Nephron (organoid): ENCODE results near the gene GGA3.
A peak's percentile ranks its signal among the peaks of the same experiment; 100 is the strongest.

ENCODE experiments used
- H3K27ac Mint-ChIP-seq, 3 experiments: 2 replicates each; pipeline ENCODE4 v1.8.0; 2020; ENCODE audit warnings: mixed read lengths in 3 of 3, mild to moderate bottlenecking in 2 of 3, moderate library complexity in 1 of 3
- H3K27me3 Mint-ChIP-seq: 2 replicates; pipeline ENCODE4 v1.8.0; 2021; ENCODE audit warnings: low read depth, mild to moderate bottlenecking, moderate library complexity, mixed read lengths
- H3K36me3 Mint-ChIP-seq: 2 replicates; pipeline ENCODE4 v1.8.0; 2020; ENCODE audit warnings: low read depth, mixed read lengths
- H3K4me1 Mint-ChIP-seq: 2 replicates; pipeline ENCODE4 v1.8.0; 2020; ENCODE audit warnings: mixed read lengths
- H3K4me3 Mint-ChIP-seq, 3 experiments: 2 replicates each; pipeline ENCODE4 v1.8.0; 2020; ENCODE audit warnings: mild to moderate bottlenecking in 3 of 3, mixed read lengths in 3 of 3, moderate library complexity in 2 of 3
- H3K9me3 Mint-ChIP-seq: 2 replicates; pipeline ENCODE4 v1.8.0; 2020; ENCODE audit warnings: mixed read lengths
- CTCF ChIP-seq, 3 experiments: fragments of 200-600 bp; sonication (generic); IDR thresholded peaks; one replicate each; pipeline ENCODE4 v1.5.0; 2021; ENCODE audit warnings: antibody characterized with exemption in 3 of 3; ENCODE audit not compliant: unreplicated experiment in 3 of 3

GGA3 gene

DNA sequence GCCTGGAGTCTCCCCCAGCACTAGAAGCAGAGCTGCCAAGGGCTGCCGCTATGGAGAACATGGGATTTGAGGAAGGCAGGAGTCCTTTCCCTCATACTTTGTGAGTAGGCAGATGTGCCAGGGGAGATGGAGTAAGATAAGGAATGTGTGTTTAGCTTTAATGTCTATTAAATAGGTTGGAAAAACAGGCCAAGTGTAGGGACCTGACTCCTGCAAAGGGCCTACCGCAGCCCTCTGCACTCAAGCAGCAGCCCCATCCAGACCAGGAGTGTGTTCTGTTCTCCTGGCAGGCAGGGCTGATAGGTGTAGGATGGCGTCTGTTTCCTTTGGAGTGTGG is 11.4 kb upstream of the GGA3 start:
- Mint-ChIP-seq H3K9me3 (no peaks in the 10 kb centered on the region), H3K4me1 (peaks cover 23% of the 10 kb centered on the region), H3K27ac (peak overlapping the region in 1 of 3 experiments; percentile 30), H3K4me3 (peak overlapping the region; percentile 72 to 79 (median 79)), H3K27me3 (peaks cover 6% of the 10 kb centered on the region), H3K36me3 (no peaks in the 10 kb centered on the region)
- TF ChIP-seq CTCF (IDR thresholded peaks at IDR 0.05; ENCODE audit: unreplicated experiment in 3 of 3), result no peak

- Mint-ChIP-seq H3K4me1 (peaks cover 23% of the 10 kb centered on the region), H3K4me3 (peak overlapping the region; percentile 73 to 84 (median 79)), H3K27ac (peak overlapping the region in 1 of 3 experiments; percentile 30), H3K9me3 (no peaks in the 10 kb centered on the region), H3K36me3 (peaks cover under 1% of the 10 kb centered on the region), H3K27me3 (peaks cover 7% of the 10 kb centered on the region)
- TF ChIP-seq CTCF (IDR thresholded peaks at IDR 0.05; ENCODE audit: unreplicated experiment in 3 of 3), result no peak
Observed at GRCh38 chr17:75271955-75272847, 10.8 kb upstream of the GGA3 start.

GRCh38 chr17:75271233-75271954 is 10.0 kb upstream of the GGA3 start:
- peaks cover 6% of the 10 kb centered on the region for H3K36me3 Mint-ChIP-seq
- H3K4me1 Mint-ChIP-seq, result peaks cover 28% of the 10 kb centered on the region
- no peak overlapping the region for H3K27ac Mint-ChIP-seq
- no peaks in the 10 kb centered on the region for H3K9me3 Mint-ChIP-seq
- peak; percentile 71 to 80 (median 78) for TF ChIP-seq CTCF (IDR thresholded peaks at IDR 0.05; ENCODE audit: unreplicated experiment in 3 of 3)
- H3K4me3 Mint-ChIP-seq, result peak overlapping the region; percentile 73 to 84 (median 79)
- peaks cover 7% of the 10 kb centered on the region for H3K27me3 Mint-ChIP-seq

DNA sequence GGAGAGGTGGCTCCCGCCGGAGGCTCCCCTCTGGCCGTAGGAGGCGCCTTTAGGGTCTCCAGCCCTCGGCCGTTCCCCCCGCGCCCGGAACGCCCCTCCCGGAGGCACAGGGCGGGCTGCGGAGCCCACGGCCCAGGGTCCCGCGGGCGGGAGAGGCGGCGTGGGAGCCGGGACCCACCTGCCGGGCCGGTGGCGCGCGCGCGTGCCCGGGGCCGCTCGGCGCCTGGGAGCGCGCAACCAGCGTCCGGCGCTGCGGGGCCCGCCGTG is 9.5 kb upstream of the GGA3 start, which contains the start of gene MIF4GD:
Gene MIF4GD (minus strand): TSS at position 266 of the 267 bp plus-strand sequence. CDS start 1,036 bp downstream, outside the sequence.
- Mint-ChIP-seq H3K36me3 (peaks cover 9% of the 10 kb centered on the region), H3K27me3 (peaks cover 7% of the 10 kb centered on the region), H3K27ac (peak within 1 kb of the TSS in 2 of 3 experiments; percentile 79 to 83), H3K9me3 (no peaks in the 10 kb centered on the region), H3K4me3 (peak within 1 kb of the TSS; percentile 86 to 93 (median 92)), H3K4me1 (peaks cover 28% of the 10 kb centered on the region)
- no peak for TF ChIP-seq CTCF (IDR thresholded peaks at IDR 0.05; ENCODE audit: unreplicated experiment in 3 of 3)

- Mint-ChIP-seq H3K9me3 (no peaks in the 10 kb centered on the region), H3K27me3 (peaks cover 7% of the 10 kb centered on the region), H3K36me3 (peaks cover 12% of the 10 kb centered on the region), H3K4me1 (peaks cover 28% of the 10 kb centered on the region), H3K27ac (peak overlapping the region in 2 of 3 experiments; percentile 79 to 83), H3K4me3 (peak overlapping the region; percentile 86 to 93 (median 92))
- TF ChIP-seq CTCF (IDR thresholded peaks at IDR 0.05; ENCODE audit: unreplicated experiment in 3 of 3), result peak in 2 of 3 experiments; percentile 30 to 31
Observed at GRCh38 chr17:75270218-75270965, 9.0 kb upstream of the GGA3 start.
